Glutamatergic neuron (in vitro differentiated cells): ENCODE data around the gene BMPER. TPM values are rescaled to one million over a fixed set of nuclear protein-coding genes. Genes with fewer than 3 reads are reported as not detected.

Experiments
- DNase-seq: peaks from one replicate; pipeline ENCODE4 v3.0.0; 2022
- H3K27ac Mint-ChIP-seq: one replicate; pipeline ENCODE4 v1.8.0; 2020; ENCODE audit warnings: mild to moderate bottlenecking, mixed read lengths, inconsistent platforms; ENCODE audit not compliant: unreplicated experiment
- H3K27me3 Mint-ChIP-seq: one replicate; pipeline ENCODE4 v1.8.0; 2020; ENCODE audit warnings: mild to moderate bottlenecking, moderate library complexity, mixed read lengths, inconsistent platforms; ENCODE audit not compliant: unreplicated experiment
- H3K36me3 Mint-ChIP-seq: one replicate; pipeline ENCODE4 v1.8.0; 2020; ENCODE audit warnings: mild to moderate bottlenecking, mixed read lengths, inconsistent platforms; ENCODE audit not compliant: unreplicated experiment
- H3K4me1 Mint-ChIP-seq: one replicate; pipeline ENCODE4 v1.8.0; 2020; ENCODE audit warnings: mild to moderate bottlenecking, low read depth, mixed read lengths, inconsistent platforms; ENCODE audit not compliant: unreplicated experiment
- H3K4me3 Mint-ChIP-seq: one replicate; pipeline ENCODE4 v1.8.0; 2020; ENCODE audit warnings: mild to moderate bottlenecking, mixed read lengths, inconsistent platforms; ENCODE audit not compliant: unreplicated experiment
- H3K9me3 Mint-ChIP-seq: one replicate; pipeline ENCODE4 v1.8.0; 2020; ENCODE audit warnings: mild to moderate bottlenecking, moderate library complexity, mixed read lengths, inconsistent platforms; ENCODE audit not compliant: unreplicated experiment
- total RNA-seq: library from RNA; stranded (reverse); fragmentation: NEBNext Ultra II Directional; extraction: Animal tissue kit (Norgen Biotek cat#: 25700); gene quantifications from one replicate; pipeline ENCODE4 v1.2.1, GENCODE V29; 2021; ENCODE audit not compliant: unreplicated experiment
- TF ChIP-seq, protein P1 (sequence below): fragments of 200-600 bp; sonication (generic); IDR thresholded peaks from one replicate; pipeline ENCODE4 v1.5.0; 2021; ENCODE audit not compliant: partially characterized antibody, unreplicated experiment

Gene BMPER
- total RNA-seq, 1 donor from 2014 or later, result 16.2 TPM

DNA sequence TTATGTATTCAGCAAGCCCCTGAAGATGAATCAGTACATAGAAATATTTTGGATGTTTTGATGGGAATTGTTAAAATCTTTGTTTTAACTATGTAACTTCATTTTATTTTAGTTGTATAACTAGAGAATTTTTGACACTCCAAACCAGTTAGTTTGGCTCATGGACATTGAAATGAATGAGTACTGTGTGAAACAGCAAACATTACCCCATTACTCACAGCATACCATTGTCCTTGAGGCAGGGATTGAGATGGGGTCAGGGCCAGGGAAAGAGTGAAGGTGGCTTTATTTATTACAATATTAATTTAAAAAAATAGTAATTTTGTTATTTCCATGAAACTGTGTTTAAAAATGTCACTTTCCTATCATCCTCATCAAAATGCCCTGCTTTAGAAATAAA, 4.8 kb upstream of the BMPER start:
- H3K4me3 Mint-ChIP-seq, result no peak overlapping the region
- no peak overlapping the region for H3K27ac Mint-ChIP-seq
- DNase-seq, result no peak
- H3K9me3 Mint-ChIP-seq, result no peaks in the 10 kb centered on the region
- H3K27me3 Mint-ChIP-seq, result peaks cover 3% of the 10 kb centered on the region
- TF ChIP-seq, protein P1, sequence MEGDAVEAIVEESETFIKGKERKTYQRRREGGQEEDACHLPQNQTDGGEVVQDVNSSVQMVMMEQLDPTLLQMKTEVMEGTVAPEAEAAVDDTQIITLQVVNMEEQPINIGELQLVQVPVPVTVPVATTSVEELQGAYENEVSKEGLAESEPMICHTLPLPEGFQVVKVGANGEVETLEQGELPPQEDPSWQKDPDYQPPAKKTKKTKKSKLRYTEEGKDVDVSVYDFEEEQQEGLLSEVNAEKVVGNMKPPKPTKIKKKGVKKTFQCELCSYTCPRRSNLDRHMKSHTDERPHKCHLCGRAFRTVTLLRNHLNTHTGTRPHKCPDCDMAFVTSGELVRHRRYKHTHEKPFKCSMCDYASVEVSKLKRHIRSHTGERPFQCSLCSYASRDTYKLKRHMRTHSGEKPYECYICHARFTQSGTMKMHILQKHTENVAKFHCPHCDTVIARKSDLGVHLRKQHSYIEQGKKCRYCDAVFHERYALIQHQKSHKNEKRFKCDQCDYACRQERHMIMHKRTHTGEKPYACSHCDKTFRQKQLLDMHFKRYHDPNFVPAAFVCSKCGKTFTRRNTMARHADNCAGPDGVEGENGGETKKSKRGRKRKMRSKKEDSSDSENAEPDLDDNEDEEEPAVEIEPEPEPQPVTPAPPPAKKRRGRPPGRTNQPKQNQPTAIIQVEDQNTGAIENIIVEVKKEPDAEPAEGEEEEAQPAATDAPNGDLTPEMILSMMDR, result no peak
- no peaks in the 10 kb centered on the region for H3K36me3 Mint-ChIP-seq
- no peaks in the 10 kb centered on the region for H3K4me1 Mint-ChIP-seq

DNA sequence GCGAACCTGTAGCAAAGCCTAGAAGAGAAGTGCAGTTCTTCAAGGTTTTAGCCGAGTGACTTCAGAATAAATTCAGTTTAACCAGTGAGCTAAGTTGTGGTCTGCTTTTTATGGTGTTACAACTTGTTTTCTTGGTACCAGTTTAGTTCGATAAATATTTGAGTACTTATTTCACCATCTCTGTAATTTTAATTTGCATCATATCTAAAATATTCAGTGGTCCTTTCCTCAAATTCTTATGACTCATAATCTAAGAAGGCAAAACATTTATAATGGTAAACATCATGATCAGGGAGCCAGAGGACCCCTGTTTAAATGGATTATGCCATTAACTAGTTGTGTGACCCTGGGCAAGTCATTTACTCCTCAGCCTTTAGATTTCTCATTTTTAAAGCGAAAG, 4.1 kb upstream of the BMPER start:
- no peak for DNase-seq
- TF ChIP-seq, protein P1, result no peak
- no peaks in the 10 kb centered on the region for H3K36me3 Mint-ChIP-seq
- H3K27ac Mint-ChIP-seq, result no peak overlapping the region
- peaks cover 3% of the 10 kb centered on the region for H3K27me3 Mint-ChIP-seq
- no peaks in the 10 kb centered on the region for H3K4me1 Mint-ChIP-seq
- no peaks in the 10 kb centered on the region for H3K9me3 Mint-ChIP-seq
- H3K4me3 Mint-ChIP-seq, result no peak overlapping the region

DNA sequence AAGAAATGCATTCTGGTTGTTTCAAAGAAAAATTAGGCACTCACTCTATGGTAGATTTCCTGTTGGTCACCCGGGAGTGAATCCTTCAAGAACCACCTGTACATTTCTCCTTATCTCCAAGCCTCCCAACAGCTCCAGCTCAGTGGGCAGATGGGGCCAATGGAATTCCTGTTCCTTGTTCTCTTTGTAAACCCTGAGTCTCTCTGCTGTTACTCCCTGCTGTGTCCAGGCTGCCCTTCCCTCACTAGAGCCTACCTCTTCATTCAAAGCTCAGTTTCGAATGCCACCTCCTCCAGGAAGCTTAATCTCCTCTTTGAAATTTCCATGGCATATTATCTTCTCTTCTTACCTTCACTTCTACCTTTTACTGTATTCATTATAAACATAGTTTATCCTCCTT, 3.5 kb upstream of the BMPER start:
- peaks cover 3% of the 10 kb centered on the region for H3K27me3 Mint-ChIP-seq

DNA sequence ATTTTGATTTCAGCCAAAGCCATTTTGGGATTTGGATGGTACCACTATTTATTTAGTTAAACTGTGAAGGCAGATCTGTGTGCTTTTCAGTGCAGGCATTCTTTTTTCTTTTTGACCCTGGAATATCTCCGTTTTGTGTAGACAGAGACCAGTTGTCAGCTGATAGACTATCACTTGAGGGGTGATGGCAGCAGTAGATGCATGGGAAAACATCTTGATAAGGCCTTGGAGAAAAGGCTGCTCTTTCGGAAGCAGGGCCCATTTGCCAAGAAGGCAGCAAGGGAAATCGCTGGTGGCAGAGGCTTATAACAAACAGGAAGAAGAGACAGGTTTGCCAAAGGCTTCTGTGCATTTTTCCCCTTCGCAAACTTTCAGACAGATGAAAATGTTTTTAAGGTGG, 2.6 kb upstream of the BMPER start:
- Mint-ChIP-seq H3K9me3 (no peaks in the 10 kb centered on the region), H3K27ac (no peak overlapping the region), H3K27me3 (peaks cover 3% of the 10 kb centered on the region), H3K4me1 (no peaks in the 10 kb centered on the region), H3K4me3 (peak overlapping the region; percentile 45), H3K36me3 (no peaks in the 10 kb centered on the region)
- no peak for DNase-seq
- TF ChIP-seq, protein P1, result no peak

More for the DNA sequence above, 3.5 kb upstream of the BMPER start:
- TF ChIP-seq, protein P1, result no peak
- H3K36me3 Mint-ChIP-seq, result no peaks in the 10 kb centered on the region
- no peak overlapping the region for H3K27ac Mint-ChIP-seq
- DNase-seq, result no peak
- H3K4me1 Mint-ChIP-seq, result no peaks in the 10 kb centered on the region
- H3K4me3 Mint-ChIP-seq, result no peak overlapping the region
- H3K9me3 Mint-ChIP-seq, result no peaks in the 10 kb centered on the region

DNA sequence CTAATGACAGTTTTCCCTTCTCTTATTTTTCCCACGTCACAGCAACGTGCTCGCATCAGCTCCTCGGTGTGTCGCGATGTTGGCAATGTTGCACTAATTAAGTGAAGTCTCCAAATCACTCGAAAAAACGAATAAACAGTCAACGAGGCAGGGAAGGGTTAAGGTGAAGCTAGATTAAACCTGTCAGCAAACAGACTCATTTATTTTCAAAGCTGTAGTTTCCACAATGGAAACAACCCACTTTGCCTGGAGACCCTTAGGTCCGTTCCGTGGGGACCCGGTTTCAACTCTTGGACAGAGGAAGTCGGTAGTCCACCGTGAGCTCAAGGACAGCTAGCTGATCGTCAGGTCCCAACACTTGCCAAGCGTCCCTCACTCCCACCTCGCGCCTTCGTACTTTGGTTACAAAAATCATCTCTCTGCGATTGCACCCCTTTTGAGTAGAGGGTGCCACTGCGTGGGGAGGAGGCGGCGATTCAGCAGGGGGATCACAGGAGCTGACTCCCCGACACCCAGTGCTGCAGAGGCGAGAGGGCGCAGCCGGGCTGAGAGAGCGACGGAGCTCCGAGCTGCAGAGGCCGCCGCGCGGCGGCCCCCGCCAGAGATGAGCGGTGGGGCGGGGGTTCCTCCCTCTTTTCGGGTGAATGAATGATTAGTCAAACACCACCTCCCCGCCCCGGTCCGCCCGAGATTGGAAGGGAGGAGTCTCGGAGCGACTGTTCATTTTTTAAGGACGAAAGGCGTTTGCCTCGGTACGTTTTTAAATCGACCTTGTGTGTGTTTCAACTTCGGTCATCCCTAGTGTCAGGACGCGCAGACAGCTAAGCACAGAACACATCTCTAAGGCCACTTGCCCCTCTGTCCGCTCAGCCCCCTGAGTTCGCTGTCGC, 1.3 kb upstream of the BMPER start:
- no peaks in the 10 kb centered on the region for H3K36me3 Mint-ChIP-seq
- H3K4me1 Mint-ChIP-seq, result peaks cover 2% of the 10 kb centered on the region
- H3K27ac Mint-ChIP-seq, result peak overlapping the region; percentile 89
- TF ChIP-seq, protein P1, result no peak
- peak; percentile 64 for DNase-seq
- H3K9me3 Mint-ChIP-seq, result no peaks in the 10 kb centered on the region
- H3K4me3 Mint-ChIP-seq, result peak overlapping the region; percentile 98
- peaks cover 3% of the 10 kb centered on the region for H3K27me3 Mint-ChIP-seq
